ENCODE measurements around the gene ATP6V0E2.

The ATP6V0E2 gene

GRCh38 chr7:149884541-149884940 lies 10.8 kb downstream of the ATP6V0E2 start:
- H3F3A ChIP-seq (ENCODE audit: insufficient read depth, low read length) = no peaks in the 10 kb centered on the region
- no peak for DNase-seq
- TF ChIP-seq EZH2 (optimal IDR thresholded peaks at IDR 0.05; ENCODE audit: low read depth, low read length) (no peak), CTCF (IDR thresholded peaks at IDR 0.05; ENCODE audit: low read length) (no peak), EZH2phosphoT487 (IDR thresholded peaks at IDR 0.05; ENCODE audit: low read length) (no peak)
- H3K9me2 ChIP-seq (replicated peaks; ENCODE audit: insufficient read depth, low read length) = no peaks in the 10 kb centered on the region
- H3K9ac ChIP-seq (ENCODE audit: low read length) = no peak overlapping the region
- no peak overlapping the region for H3K4me2 ChIP-seq (ENCODE audit: low read depth, low read length)
- H3K9me3 ChIP-seq (replicated peaks; ENCODE audit: insufficient read depth, low read length) = no peaks in the 10 kb centered on the region
- H3K27ac ChIP-seq (ENCODE audit: low read length) = no peak overlapping the region
- no peaks in the 10 kb centered on the region for H3K36me3 ChIP-seq (replicated peaks; ENCODE audit: insufficient read depth, low read length)
- no peak overlapping the region for H3K4me3 ChIP-seq (ENCODE audit: low read length)
- H2AFZ ChIP-seq (ENCODE audit: low read length) = no peak overlapping the region
- no peaks in the 10 kb centered on the region for H3K27me3 ChIP-seq (replicated peaks; ENCODE audit: insufficient read depth, low read length)
- no peaks in the 10 kb centered on the region for H4K20me1 ChIP-seq (ENCODE audit: insufficient read depth, low read length)
- no peaks in the 10 kb centered on the region for H3K4me1 ChIP-seq (ENCODE audit: low read length)
- no peaks in the 10 kb centered on the region for H3K79me2 ChIP-seq (ENCODE audit: low read length)

DNA sequence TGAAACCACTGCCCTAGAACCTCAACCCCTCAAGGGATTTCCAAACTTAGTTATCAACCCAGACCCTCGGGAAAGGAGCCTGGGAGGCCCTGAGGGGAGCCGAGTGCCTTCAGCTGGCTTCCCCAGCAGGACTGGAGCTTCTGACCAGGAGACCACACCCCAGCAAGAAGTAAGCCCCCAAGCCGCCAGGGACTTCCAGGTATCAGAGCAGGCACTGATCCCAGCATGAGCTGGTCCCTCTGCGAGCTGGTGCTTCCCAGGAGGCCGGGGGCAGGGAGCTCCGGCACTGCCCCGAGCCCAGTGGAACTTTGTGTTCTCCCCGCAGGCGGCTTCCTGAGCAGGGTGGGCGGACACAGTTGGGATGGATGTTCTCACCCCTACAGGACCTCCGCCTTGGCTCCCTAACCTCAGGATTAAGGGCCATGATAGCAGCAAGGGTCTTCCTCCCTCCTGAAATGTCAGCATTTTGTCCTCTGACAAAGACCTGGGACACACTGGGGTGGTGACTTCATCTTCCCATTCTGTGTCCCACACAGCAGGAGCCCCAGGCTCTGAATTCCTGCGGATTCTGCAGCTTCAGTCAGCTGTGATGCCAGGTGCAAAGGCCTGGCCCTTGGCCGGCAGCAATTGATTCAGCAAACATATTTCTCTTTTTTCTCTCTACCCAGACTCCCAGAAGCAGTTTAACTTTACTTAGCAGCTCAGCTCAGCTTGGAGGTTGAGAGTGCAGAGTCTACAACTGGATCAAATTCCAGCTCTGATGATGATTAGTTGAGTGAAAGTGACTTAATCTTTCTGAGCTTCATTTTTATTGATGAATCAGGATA lies 11.6 kb downstream of the ATP6V0E2 start:
- no peaks in the 10 kb centered on the region for H3K9me2 ChIP-seq (replicated peaks; ENCODE audit: insufficient read depth, low read length)
- H3K4me2 ChIP-seq (ENCODE audit: low read depth, low read length) = no peak overlapping the region
- H3F3A ChIP-seq (ENCODE audit: insufficient read depth, low read length) = no peaks in the 10 kb centered on the region
- no peaks in the 10 kb centered on the region for H3K27me3 ChIP-seq (replicated peaks; ENCODE audit: insufficient read depth, low read length)
- no peaks in the 10 kb centered on the region for H3K36me3 ChIP-seq (replicated peaks; ENCODE audit: insufficient read depth, low read length)
- H4K20me1 ChIP-seq (ENCODE audit: insufficient read depth, low read length) = no peaks in the 10 kb centered on the region
- TF ChIP-seq EZH2 (optimal IDR thresholded peaks at IDR 0.05; ENCODE audit: low read depth, low read length) (no peak), EZH2phosphoT487 (IDR thresholded peaks at IDR 0.05; ENCODE audit: low read length) (no peak), CTCF (IDR thresholded peaks at IDR 0.05; ENCODE audit: low read length) (no peak)
- no peak overlapping the region for H2AFZ ChIP-seq (ENCODE audit: low read length)
- no peaks in the 10 kb centered on the region for H3K9me3 ChIP-seq (replicated peaks; ENCODE audit: insufficient read depth, low read length)
- no peaks in the 10 kb centered on the region for H3K4me1 ChIP-seq (ENCODE audit: low read length)
- no peak overlapping the region for H3K27ac ChIP-seq (ENCODE audit: low read length)
- no peak for DNase-seq
- H3K4me3 ChIP-seq (ENCODE audit: low read length) = no peak overlapping the region
- H3K9ac ChIP-seq (ENCODE audit: low read length) = no peak overlapping the region
- no peaks in the 10 kb centered on the region for H3K79me2 ChIP-seq (ENCODE audit: low read length)

- Histone ChIP-seq H3K4me1 (ENCODE audit: low read length) (no peaks in the 10 kb centered on the region), H3K27ac (ENCODE audit: low read length) (no peak overlapping the region), H3K27me3 (replicated peaks; ENCODE audit: insufficient read depth, low read length) (no peaks in the 10 kb centered on the region), H3F3A (ENCODE audit: insufficient read depth, low read length) (no peaks in the 10 kb centered on the region), H2AFZ (ENCODE audit: low read length) (no peak overlapping the region), H3K36me3 (replicated peaks; ENCODE audit: insufficient read depth, low read length) (no peaks in the 10 kb centered on the region), H4K20me1 (ENCODE audit: insufficient read depth, low read length) (no peaks in the 10 kb centered on the region), H3K4me2 (ENCODE audit: low read depth, low read length) (no peak overlapping the region), H3K4me3 (ENCODE audit: low read length) (no peak overlapping the region), H3K9ac (ENCODE audit: low read length) (no peak overlapping the region), H3K9me3 (replicated peaks; ENCODE audit: insufficient read depth, low read length) (no peaks in the 10 kb centered on the region), H3K9me2 (replicated peaks; ENCODE audit: insufficient read depth, low read length) (no peaks in the 10 kb centered on the region), H3K79me2 (ENCODE audit: low read length) (no peaks in the 10 kb centered on the region)
- DNase-seq = no peak
- TF ChIP-seq EZH2 (optimal IDR thresholded peaks at IDR 0.05; ENCODE audit: low read depth, low read length) (no peak), EZH2phosphoT487 (IDR thresholded peaks at IDR 0.05; ENCODE audit: low read length) (no peak), CTCF (IDR thresholded peaks at IDR 0.05; ENCODE audit: low read length) (no peak)
These were observed 12.2 kb downstream of the ATP6V0E2 start for GRCh38 chr7:149886018-149886415.

All from MM.1S (cell line).